GM18909 (cell line): Measurements from ENCODE around the gene PAXX.
"Not testable (repeated sequence)": the region's sequence is repeated elsewhere in the genome, so short reads cannot be mapped to it uniquely, and the experiment has no call there.

ENCODE experiments used
- ATAC-seq: cut with Tn5 transposase; IDR thresholded peaks from one replicate; pipeline ENCODE4 v1.9.1; 2021; ENCODE audit warnings: mild to moderate bottlenecking; ENCODE audit not compliant: unreplicated experiment, poor library complexity

PAXX gene

GRCh38 chr9:137029058-137029936, 37.1 kb downstream of the PAXX start:
- ATAC-seq, result peak; percentile 33

GRCh38 chr9:137030006-137030405, 37.8 kb downstream of the PAXX start:
- no peak for ATAC-seq

- no peak for ATAC-seq
Measured at GRCh38 chr9:137030538-137031527, 38.6 kb downstream of the PAXX start.

- no peak for ATAC-seq
Measured at GRCh38 chr9:137031904-137032640, 39.9 kb downstream of the PAXX start, which contains the start of gene FUT7. Gene FUT7 (minus strand): TSS chr9:137032088. CDS start chr9:137031991, 97 bp downstream.

GRCh38 chr9:137032858-137033257, 40.6 kb downstream of the PAXX start:
- no peak for ATAC-seq

- ATAC-seq, result not testable (repeated sequence)
Measured at GRCh38 chr9:137033481-137033880, 41.3 kb downstream of the PAXX start.

- no peak for ATAC-seq
Measured at GRCh38 chr9:137034039-137034708, 42.0 kb downstream of the PAXX start.

- peak; percentile 53 for ATAC-seq
Measured at GRCh38 chr9:137034709-137035506, 42.7 kb downstream of the PAXX start.

- ATAC-seq, result no peak
Measured at GRCh38 chr9:137035507-137035834, 43.2 kb downstream of the PAXX start.

- ATAC-seq, result no peak
Measured at GRCh38 chr9:137035937-137036336, 43.7 kb downstream of the PAXX start.

- no peak for ATAC-seq
Measured at GRCh38 chr9:137037035-137037434, 44.8 kb downstream of the PAXX start.

- ATAC-seq, result no peak
Measured at GRCh38 chr9:137037483-137037882, 45.3 kb downstream of the PAXX start.

- no peak for ATAC-seq
Measured at GRCh38 chr9:137038916-137039315, 46.7 kb downstream of the PAXX start.

- no peak for ATAC-seq
Measured at GRCh38 chr9:137039611-137040366, 47.6 kb downstream of the PAXX start.

- no peak for ATAC-seq
Measured at GRCh38 chr9:137040568-137040967, 48.3 kb downstream of the PAXX start.

- ATAC-seq, result no peak
Measured at GRCh38 chr9:137041124-137041523, 48.9 kb downstream of the PAXX start.

GRCh38 chr9:137042751-137043727, 50.8 kb downstream of the PAXX start:
- ATAC-seq, result no peak
